Measurements from ENCODE around the gene ENPP1.

Gene ENPP1

DNA sequence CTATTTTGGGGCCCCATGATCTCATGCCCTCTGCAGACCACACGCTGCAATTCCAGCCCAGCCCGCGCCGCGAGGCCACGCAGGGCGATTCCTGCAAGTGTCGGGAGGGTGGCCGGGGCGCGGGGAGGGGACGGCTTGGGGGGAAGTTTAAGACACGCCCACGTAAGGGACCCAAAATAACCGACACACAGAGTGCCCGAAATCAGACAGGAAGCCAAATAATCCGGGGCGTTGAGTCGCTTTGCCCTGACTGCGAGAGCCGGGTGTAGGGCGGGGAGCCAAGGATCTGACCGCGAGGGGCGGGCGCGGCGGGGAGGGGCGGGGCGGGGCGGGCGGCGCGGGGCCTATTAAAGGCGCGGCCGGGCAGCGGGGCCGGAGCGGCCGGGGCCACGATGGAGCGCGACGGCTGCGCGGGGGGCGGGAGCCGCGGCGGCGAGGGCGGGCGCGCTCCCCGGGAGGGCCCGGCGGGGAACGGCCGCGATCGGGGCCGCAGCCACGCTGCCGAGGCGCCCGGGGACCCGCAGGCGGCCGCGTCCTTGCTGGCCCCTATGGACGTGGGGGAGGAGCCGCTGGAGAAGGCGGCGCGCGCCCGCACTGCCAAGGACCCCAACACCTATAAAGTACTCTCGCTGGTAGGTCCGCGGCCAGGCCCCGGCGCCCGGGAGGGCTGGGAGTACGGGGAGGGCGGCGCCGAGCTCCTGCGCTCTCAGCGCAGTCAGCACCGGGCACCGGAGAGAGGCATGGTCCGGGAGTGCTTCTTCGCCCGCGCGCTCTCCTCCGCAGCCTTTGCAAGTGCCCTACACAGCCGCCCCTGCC is at the start of gene ENPP1:
TSS of gene ENPP1 (plus strand) at position 377 of the 816 bp plus-strand sequence. CDS start at position 393, 16 bp downstream.
- peak within 1 kb of the TSS; percentile 61 for H3K9ac ChIP-seq (ENCODE audit: insufficient read length)
- no peaks in the 10 kb centered on the region for H3K36me3 ChIP-seq (ENCODE audit: insufficient read depth, low read length)
- peak within 1 kb of the TSS; percentile 88 for H3K4me3 ChIP-seq
- no peak within 1 kb of the TSS for H3K27ac ChIP-seq
- H3K9me3 ChIP-seq (ENCODE audit: low read depth, low read length) = no peaks in the 10 kb centered on the region
- TF ChIP-seq FOXP2 (optimal IDR thresholded peaks at IDR 0.05; ENCODE audit: control extremely low read depth, extremely low read length, insufficient read depth) (no peak), POLR2AphosphoS5 (IDR thresholded peaks at IDR 0.05; ENCODE audit: borderline replicate concordance, low read depth, low read length) (no peak), EZH2 (IDR thresholded peaks at IDR 0.05) (no peak)
- no peak for DNase-seq (ENCODE audit: low read depth, low spot score)

DNA sequence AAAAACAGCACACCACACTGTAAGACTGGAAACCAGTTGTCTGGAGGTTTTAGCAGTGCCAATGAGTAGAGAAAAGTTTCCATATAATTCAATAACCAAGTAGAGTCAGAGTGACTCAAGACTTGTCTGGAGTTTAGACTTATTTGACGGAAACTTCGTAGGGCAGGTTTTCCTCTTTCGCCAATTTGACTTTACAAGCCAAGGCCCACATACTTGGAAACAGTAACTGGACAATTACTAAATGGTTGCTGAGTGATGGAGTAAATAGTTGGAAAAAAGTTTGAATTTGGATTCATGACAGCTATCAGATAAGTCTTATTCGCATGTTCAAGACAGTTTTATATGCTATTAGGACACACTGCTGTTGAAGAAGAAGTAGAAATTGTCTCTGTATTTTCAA is 48.9 kb upstream of the ENPP1 start:
- no peaks in the 10 kb centered on the region for H3K36me3 ChIP-seq (ENCODE audit: insufficient read depth, low read length)
- H3K4me3 ChIP-seq = no peak overlapping the region
- H3K9me3 ChIP-seq (ENCODE audit: low read depth, low read length) = no peaks in the 10 kb centered on the region
- DNase-seq (ENCODE audit: low read depth, low spot score) = no peak
- no peak for TF ChIP-seq EZH2 (IDR thresholded peaks at IDR 0.05)
- peak overlapping the region; percentile 100 for H3K27ac ChIP-seq
- no peak overlapping the region for H3K9ac ChIP-seq (ENCODE audit: insufficient read length)

DNA sequence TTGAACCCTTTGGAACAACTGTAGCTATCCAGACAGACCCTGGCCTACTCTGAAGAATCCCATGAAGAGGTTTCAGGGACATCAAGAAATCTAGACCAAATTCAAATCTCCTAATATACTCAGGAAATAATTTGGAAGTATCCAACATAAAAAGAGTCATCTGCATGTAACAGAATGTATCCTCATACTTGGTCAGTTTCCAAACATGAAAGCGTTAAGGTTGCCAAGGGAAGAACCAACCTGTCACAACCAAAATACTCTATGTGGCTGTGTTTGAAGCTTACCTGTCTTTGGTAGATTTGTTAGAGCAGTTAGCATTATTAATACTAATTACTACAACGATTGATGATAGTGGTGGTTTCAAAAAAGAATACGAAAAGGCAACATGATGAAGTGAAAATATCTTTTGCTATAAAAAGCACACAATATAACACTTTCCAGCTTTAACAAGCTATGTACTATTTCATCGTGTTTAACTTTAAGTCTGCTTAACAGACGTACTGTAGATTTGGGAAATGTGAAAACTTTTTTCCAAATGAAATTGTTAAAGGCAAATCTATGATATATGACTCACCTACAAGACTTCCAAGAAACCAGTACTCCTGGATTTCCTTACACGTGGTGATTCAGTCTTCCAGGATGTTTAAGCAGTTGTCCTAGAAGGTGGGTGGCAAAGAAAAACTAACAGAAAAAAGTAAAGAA is 46.6 kb upstream of the ENPP1 start:
- no peak for DNase-seq (ENCODE audit: low read depth, low spot score)
- Histone ChIP-seq H3K4me3 (peak overlapping the region; percentile 74), H3K27ac (peak overlapping the region; percentile 100), H3K9ac (ENCODE audit: insufficient read length) (peak overlapping the region; percentile 84), H3K9me3 (ENCODE audit: low read depth, low read length) (no peaks in the 10 kb centered on the region), H3K36me3 (ENCODE audit: insufficient read depth, low read length) (no peaks in the 10 kb centered on the region)
- TF ChIP-seq FOXP2 (optimal IDR thresholded peaks at IDR 0.05; ENCODE audit: control extremely low read depth, extremely low read length, insufficient read depth) = no peak
- no peak for TF ChIP-seq POLR2AphosphoS5 (IDR thresholded peaks at IDR 0.05; ENCODE audit: borderline replicate concordance, low read depth, low read length)
- TF ChIP-seq EZH2 (IDR thresholded peaks at IDR 0.05) = no peak

DNA sequence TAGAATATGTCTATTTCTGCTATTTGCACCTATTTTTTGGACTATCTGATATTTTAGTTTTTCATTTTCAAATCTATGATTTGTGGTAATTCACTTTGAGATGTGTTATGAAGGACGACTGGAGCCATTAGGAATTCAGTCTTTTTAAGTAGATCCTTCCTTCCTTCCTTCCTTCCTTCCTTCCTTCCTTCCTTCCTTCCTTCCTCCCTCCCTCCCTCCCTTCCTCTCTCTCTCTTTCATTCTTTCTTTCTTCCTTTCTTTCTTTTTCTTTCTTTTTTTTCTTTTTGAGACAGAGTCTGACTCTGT is 46.1 kb upstream of the ENPP1 start:
- Histone ChIP-seq H3K9me3 (ENCODE audit: low read depth, low read length) (no peaks in the 10 kb centered on the region), H3K27ac (peak overlapping the region; percentile 100), H3K9ac (ENCODE audit: insufficient read length) (peak overlapping the region; percentile 84), H3K4me3 (peak overlapping the region; percentile 74), H3K36me3 (ENCODE audit: insufficient read depth, low read length) (no peaks in the 10 kb centered on the region)
- TF ChIP-seq POLR2AphosphoS5 (IDR thresholded peaks at IDR 0.05; ENCODE audit: borderline replicate concordance, low read depth, low read length) (peak; percentile 69; the same call in 1 of the 2 replicates), FOXP2 (optimal IDR thresholded peaks at IDR 0.05; ENCODE audit: control extremely low read depth, extremely low read length, insufficient read depth) (no peak), EZH2 (IDR thresholded peaks at IDR 0.05) (no peak)
- peak; percentile 86 for DNase-seq (ENCODE audit: low read depth, low spot score)

DNA sequence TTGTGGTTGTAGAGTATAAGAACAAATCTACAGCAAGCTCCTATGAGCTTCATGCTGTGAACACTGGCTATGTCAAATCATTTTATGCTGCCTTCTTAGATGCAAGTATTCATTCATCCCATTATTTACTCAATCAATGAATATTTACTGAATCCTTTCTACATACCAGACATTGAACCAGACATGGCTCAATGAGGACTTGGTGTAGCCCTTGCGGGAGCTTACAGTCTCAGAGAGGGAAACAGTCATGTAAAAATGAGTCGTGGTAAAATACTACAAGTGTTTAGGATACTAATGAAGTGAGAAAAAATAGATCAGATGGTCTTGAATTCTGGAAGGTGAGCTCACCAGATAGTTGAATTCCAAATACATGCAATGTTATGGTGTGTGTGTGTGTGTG is 44.8 kb upstream of the ENPP1 start:
- no peak for DNase-seq (ENCODE audit: low read depth, low spot score)
- Histone ChIP-seq H3K27ac (peak overlapping the region; percentile 100), H3K9ac (ENCODE audit: insufficient read length) (peak overlapping the region; percentile 35), H3K9me3 (ENCODE audit: low read depth, low read length) (no peaks in the 10 kb centered on the region), H3K4me3 (no peak overlapping the region), H3K36me3 (ENCODE audit: insufficient read depth, low read length) (no peaks in the 10 kb centered on the region)
- TF ChIP-seq POLR2AphosphoS5 (IDR thresholded peaks at IDR 0.05; ENCODE audit: borderline replicate concordance, low read depth, low read length) (no peak), FOXP2 (optimal IDR thresholded peaks at IDR 0.05; ENCODE audit: control extremely low read depth, extremely low read length, insufficient read depth) (no peak), EZH2 (IDR thresholded peaks at IDR 0.05) (no peak)

DNA sequence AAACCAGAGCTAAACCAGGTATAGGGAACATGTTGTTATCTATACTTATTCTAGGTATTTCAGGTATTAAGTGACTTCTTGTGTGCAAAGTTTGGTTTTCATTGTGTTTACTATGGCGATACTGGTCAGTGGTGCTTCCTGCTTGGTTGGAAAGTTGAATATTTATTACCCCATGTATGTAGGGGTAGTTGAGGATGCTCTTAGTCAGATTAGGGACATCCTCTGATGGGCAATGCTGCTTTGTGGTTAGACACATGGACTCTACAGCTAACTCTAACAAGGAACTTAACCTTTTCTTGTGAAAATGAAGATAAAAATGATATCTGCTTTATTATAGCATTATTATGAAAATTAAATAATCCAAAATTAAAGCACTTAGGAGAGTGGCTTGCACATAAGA is 44.1 kb upstream of the ENPP1 start:
- Histone ChIP-seq H3K9me3 (ENCODE audit: low read depth, low read length) (no peaks in the 10 kb centered on the region), H3K36me3 (ENCODE audit: insufficient read depth, low read length) (no peaks in the 10 kb centered on the region)
- TF ChIP-seq POLR2AphosphoS5 (IDR thresholded peaks at IDR 0.05; ENCODE audit: borderline replicate concordance, low read depth, low read length) (no peak), FOXP2 (optimal IDR thresholded peaks at IDR 0.05; ENCODE audit: control extremely low read depth, extremely low read length, insufficient read depth) (no peak), EZH2 (IDR thresholded peaks at IDR 0.05) (no peak)

DNA sequence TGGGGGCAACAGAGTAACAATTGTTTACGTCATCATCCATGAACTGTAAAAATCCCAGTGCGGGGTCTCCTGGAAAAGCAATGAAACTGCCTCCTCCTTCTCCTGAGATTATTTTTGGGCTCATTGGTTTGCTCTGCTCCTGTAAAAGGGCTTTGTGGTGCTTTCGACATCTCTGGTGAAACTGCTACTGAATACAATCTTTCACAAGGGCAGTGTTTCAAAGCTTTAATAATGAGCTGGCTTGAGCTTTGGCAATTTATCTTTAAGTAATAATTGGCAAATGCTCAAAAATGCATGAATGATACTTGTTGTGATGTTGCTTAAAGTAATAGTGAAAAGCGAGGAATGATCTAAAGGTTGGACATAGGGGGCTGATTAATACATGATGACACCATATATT is 43.5 kb upstream of the ENPP1 start:
- TF ChIP-seq FOXP2 (optimal IDR thresholded peaks at IDR 0.05; ENCODE audit: control extremely low read depth, extremely low read length, insufficient read depth) (no peak), EZH2 (IDR thresholded peaks at IDR 0.05) (no peak), POLR2AphosphoS5 (IDR thresholded peaks at IDR 0.05; ENCODE audit: borderline replicate concordance, low read depth, low read length) (no peak)
- Histone ChIP-seq H3K4me3 (peak overlapping the region; percentile 31), H3K9me3 (ENCODE audit: low read depth, low read length) (no peaks in the 10 kb centered on the region), H3K27ac (peak overlapping the region; percentile 100), H3K9ac (ENCODE audit: insufficient read length) (peak overlapping the region; percentile 46), H3K36me3 (ENCODE audit: insufficient read depth, low read length) (no peaks in the 10 kb centered on the region)
- no peak for DNase-seq (ENCODE audit: low read depth, low spot score)

More for the DNA sequence above, 44.1 kb upstream of the ENPP1 start:
- DNase-seq (ENCODE audit: low read depth, low spot score) = no peak
- H3K4me3 ChIP-seq = no peak overlapping the region
- peak overlapping the region; percentile 100 for H3K27ac ChIP-seq
- peak overlapping the region; percentile 46 for H3K9ac ChIP-seq (ENCODE audit: insufficient read length)

DNA sequence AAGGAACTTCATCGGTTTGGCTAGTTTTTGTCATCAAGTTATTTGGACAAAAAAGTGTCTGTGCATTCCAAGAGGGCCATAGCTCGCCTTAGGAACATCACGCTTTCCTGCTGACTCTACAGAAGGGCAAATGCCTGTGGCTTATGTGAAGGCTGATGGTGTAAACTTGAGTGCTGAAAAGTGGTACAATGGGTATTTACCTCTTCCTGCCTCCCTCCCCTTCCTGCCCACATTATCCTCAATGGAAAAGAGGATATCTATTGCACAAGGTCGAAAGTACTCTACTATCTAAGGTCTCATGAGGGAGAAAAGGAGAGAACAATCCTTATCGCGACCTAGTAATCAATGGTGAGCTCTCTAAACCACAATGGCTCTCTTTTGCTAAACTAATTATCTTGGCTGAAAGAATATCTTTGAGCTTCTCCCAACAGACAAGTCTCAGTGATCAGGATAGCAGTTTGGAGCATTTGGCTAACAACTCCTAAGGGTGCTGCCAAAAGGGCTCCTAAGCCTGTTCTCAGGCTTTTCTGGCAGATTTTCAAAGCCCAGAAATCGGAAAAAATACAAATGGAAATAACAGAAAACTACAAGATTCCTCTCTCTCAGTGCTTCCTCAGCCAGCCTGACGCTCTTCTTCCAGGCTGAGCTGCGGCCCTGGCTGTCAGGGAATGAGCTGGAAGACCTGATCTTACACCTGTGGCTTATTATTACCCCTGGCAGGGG is 42.6 kb upstream of the ENPP1 start:
- Histone ChIP-seq H3K4me3 (peak overlapping the region; percentile 62), H3K9me3 (ENCODE audit: low read depth, low read length) (no peaks in the 10 kb centered on the region), H3K27ac (peak overlapping the region; percentile 100), H3K36me3 (ENCODE audit: insufficient read depth, low read length) (no peaks in the 10 kb centered on the region), H3K9ac (ENCODE audit: insufficient read length) (peak overlapping the region; percentile 44)
- no peak for TF ChIP-seq EZH2 (IDR thresholded peaks at IDR 0.05)
- TF ChIP-seq POLR2AphosphoS5 (IDR thresholded peaks at IDR 0.05; ENCODE audit: borderline replicate concordance, low read depth, low read length) = peak; percentile 49; the same call in 1 of the 2 replicates
- TF ChIP-seq FOXP2 (optimal IDR thresholded peaks at IDR 0.05; ENCODE audit: control extremely low read depth, extremely low read length, insufficient read depth) = peak; percentile 34
- peak; percentile 79 for DNase-seq (ENCODE audit: low read depth, low spot score)
